ENCODE measurements around the gene PCED1A.

The PCED1A gene, protein sequence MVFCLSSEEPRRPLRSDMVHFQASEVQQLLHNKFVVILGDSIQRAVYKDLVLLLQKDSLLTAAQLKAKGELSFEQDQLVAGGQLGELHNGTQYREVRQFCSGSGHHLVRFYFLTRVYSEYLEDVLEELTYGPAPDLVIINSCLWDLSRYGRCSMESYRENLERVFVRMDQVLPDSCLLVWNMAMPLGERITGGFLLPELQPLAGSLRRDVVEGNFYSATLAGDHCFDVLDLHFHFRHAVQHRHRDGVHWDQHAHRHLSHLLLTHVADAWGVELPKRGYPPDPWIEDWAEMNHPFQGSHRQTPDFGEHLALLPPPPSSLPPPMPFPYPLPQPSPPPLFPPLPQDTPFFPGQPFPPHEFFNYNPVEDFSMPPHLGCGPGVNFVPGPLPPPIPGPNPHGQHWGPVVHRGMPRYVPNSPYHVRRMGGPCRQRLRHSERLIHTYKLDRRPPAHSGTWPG

GRCh38 chr20:2840138-2840966 is at the start of gene PCED1A, which contains the start of gene VPS16:
Gene PCED1A (minus strand): TSS chr20:2840655. CDS start chr20:2839912, 743 bp downstream.
Gene VPS16 (plus strand): TSS chr20:2840745. CDS start chr20:2840775, 30 bp downstream.
- DNase-seq, result peak; percentile 86 to 89

DNA sequence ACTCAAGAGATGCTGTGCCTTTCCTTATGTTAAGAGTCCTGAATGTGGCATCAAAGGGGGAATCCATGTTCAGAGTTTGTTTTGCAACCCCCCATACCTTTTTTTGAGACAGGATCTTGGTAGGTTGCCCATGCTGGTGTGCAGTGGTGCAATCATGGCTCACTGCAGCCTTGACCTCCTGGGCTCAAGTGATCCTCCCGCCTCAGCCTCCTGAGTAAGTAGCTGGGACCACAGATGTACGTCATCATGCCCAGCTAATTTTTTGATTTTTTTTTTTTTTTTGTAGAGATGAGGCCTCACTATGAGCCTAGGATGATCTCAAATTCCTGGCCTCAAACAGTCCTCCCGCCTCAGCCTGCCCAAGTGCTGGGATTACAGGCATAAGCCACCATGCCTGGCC is 49.3 kb upstream of the PCED1A start:
- DNase-seq, result no peak

- no peak for DNase-seq
These were observed 48.8 kb upstream of the PCED1A start for GRCh38 chr20:2889209-2889608.

DNA sequence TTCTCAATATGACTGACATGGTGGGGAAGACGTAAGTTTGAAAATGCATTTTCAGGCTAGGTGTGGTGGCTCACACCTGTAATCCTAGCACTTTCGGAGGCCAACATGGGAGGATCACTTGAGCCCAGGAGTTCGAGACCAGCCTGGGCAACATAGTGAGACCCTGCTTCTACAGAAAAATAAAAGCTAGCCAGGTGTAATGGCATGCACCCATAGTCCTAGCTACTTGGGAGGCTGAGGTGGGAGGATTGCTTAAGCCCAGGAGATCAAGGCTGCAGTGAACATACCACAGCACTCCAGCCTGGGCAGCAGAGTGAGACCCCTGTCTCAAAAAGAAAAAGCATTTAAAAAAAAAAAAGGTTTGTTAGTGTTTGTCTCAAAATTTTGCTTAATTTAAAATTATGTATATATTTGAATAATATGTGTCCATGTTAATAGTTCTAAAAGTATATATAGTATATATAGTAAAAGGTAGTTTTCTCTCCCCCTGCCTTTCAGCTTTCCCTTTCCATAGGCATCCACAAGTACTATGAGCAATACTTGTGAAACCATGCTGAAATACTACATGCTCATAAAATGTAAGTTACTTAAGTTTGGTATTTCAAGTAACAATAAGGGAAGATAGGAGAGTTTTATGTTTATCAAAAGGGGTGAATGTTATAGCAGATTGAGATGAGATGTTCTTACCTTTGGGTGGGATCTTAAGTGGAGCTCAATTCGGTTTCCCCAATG is 47.9 kb upstream of the PCED1A start:
- no peak for DNase-seq

DNA sequence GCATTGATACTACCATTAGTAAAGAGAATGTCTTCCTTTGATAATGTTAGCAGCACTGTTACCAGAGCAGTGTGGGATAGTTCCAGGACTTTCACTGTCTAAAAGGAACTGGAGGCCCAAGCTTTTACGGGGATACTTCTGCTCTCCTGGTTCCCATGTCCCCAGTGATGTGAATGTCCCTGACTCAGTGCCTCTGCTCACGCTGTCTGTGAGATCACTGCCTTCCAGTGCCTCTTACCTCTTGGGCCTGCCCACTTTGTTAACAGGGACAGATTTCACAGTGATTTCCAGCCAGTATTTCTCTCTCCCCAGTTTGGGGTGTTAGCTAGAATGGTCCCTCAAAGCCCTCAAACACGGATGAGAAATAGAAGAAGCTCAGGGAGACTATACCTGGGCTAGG is 47.3 kb upstream of the PCED1A start:
- no peak for DNase-seq

GRCh38 chr20:2883726-2884637 is 43.5 kb upstream of the PCED1A start:
- DNase-seq, result no peak

DNA sequence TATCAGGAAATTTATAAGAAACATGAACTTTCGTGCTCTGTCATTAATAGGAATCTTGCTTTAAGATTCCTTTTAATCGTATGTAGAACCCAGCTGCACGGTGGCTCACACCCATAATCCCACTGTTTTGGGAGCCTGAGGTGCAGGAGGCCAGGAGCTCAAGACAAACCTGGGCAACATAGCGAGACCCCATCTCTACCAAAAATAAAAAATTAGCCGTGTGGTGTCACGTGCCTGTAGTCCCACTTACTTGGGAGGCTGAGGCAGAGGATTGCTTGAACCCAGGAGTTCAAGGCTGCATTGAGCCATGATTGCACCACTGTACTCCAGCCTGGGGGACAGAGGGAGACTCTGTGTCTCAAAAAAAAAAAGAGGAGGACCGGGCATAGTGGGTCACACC is 40.2 kb upstream of the PCED1A start:
- DNase-seq, result no peak

GRCh38 chr20:2879146-2879545 is 38.7 kb upstream of the PCED1A start:
- DNase-seq, result peak in 1 of 2 experiments; percentile 14

DNA sequence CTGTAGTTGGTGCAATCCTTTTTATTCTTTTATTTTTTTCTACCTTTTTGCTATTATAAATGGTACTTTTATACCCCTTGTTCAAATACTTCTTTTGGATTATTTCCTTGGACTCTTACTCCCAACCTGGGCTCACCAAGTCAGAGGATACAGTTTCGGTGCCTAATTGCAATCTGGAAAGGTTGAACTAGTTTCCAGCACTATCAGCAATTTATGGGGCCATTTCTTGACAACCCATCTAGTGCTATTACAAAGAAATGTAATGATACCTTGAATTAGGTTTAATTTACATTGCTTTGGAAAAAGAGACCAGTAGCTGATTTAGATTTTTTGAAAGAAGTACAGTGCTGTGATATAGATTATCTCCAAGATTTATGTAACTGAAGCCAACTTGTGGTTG is 38.1 kb upstream of the PCED1A start:
- DNase-seq, result no peak

GRCh38 chr20:2875690-2876203 is 35.3 kb upstream of the PCED1A start:
- no peak for DNase-seq

GRCh38 chr20:2874456-2874855 is 34.0 kb upstream of the PCED1A start:
- no peak for DNase-seq

- DNase-seq, result peak; percentile 51 to 62
These were observed 33.2 kb upstream of the PCED1A start for GRCh38 chr20:2873747-2874041.

- DNase-seq, result peak; percentile 93 to 95
These were observed 32.7 kb upstream of the PCED1A start, which contains the start of gene PTPRA for GRCh38 chr20:2873010-2873746. Gene PTPRA (plus strand): TSS chr20:2873481. CDS start chr20:2964278, 90,797 bp downstream.

- DNase-seq, result peak; percentile 45 to 59
These were observed 32.1 kb upstream of the PCED1A start for GRCh38 chr20:2872459-2873009.

- no peak for DNase-seq
These were observed 31.4 kb upstream of the PCED1A start for GRCh38 chr20:2871661-2872458.

DNA sequence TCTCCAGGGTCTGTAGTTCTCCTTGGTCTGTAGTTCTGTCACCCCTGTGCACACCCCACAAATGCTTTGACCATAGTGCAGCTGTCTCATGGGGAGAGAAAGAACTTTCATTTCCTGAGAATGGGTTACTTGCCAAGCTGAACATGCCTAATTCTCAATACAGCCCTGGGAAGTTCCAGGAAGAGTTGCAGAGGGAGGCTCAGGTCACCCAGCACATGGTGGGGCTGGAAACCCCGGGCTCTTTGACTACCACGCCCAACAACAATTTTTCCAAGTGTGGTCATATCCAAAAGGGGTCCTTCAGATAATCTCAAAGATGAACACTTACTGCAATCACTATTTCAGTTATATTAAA is 30.6 kb upstream of the PCED1A start:
- no peak for DNase-seq

- DNase-seq, result no peak
These were observed 28.9 kb upstream of the PCED1A start for GRCh38 chr20:2869381-2869780.

DNA sequence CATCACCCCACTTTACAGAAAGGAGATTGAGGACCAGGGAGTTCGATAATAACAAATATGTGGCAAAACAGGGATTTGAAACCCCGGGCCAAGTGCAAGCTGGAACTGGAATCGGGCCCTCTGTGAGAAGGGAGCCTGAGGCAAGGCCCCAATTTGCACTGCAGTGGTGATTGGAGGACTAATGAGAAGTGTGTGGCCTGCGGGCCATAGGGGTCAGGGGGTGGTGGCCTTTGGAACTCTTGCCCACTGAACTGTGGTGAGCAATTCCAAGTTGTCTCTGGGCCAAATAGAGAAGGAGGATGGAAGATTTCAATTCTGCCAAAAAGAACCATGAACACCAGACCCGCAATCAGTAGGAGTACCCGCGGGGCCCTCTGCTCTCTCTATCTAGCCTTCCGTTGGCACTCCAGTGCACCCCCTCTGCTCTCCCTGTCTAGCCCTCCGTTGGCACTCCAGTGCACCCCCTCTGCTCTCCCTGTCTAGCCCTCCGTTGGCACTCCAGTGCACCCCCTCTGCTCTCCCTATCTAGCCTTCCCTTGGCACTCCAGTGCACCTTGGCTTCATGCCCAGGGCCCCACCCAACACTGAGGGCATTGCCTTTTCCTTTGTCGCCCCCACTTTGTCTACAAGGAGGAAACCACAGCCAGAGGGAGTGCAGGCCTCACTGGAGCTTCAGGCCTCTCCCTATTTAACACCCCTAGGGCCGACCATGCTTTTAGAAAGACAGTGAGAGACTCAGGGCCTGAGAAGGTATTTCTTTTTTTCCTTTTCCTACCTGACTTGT is 26.8 kb upstream of the PCED1A start:
- DNase-seq, result no peak

DNA sequence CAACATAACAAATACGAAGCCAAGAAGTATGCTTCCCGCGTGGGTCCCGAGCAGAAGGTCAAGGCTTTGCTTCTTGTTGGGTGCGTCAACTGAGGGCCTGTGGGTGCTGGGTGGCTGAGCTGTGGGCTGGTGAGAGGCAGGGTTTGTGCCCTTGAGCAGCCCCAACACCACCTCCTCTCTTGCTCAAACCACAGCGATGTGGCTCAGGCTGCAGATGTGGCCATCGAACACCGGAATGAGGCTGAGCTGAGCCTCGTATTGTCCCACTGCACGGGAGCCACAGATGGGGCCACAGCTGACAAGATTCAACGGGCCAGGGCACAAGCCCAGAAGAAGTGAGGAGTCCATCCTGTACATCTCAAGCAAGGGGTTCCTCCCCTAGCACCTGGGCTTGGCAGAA is 25.8 kb upstream of the PCED1A start:
- DNase-seq, result no peak
